H1 (cell line): ENCODE measurements around the gene GALR2. TPM values are rescaled to one million over a fixed set of nuclear protein-coding genes. Genes with fewer than 3 reads are reported as not detected.

Source experiments
- CTCF ChIA-PET: fragments of 300-600 bp; sonication (Branson Sonifier 250); formaldehyde crosslinking; loops from one replicate; lab custom pipeline; 2021; ENCODE audit not compliant: partially characterized antibody; lab: Charles Lee
- POLR2A ChIA-PET: fragments of 300-600 bp; sonication (Branson Sonifier 250); formaldehyde crosslinking; loops from one replicate; lab custom pipeline; 2021; ENCODE audit warnings: inconsistent platforms; ENCODE audit not compliant: partially characterized antibody; lab: Charles Lee
- DNase-seq, 2 experiments: peaks; one replicate each; pipeline versions ENCODE4 v3.0.0 to v3.0.0-alpha.2; 2010 to 2022; ENCODE audit warnings: low spot score in 2 of 2, low read depth in 1 of 2, mixed read lengths in 1 of 2
- FAIRE-seq: peaks from 2 replicates; lab custom pipeline; 2011; peaks lifted over from hg19 to GRCh38; lab: Jason Lieb, UNC
- H2AFZ ChIP-seq: 2 replicates; pipeline ENCODE4 v1.8.1; 2012; ENCODE audit warnings: low read length, inconsistent platforms
- H2AK5ac ChIP-seq: 2 replicates; pipeline ENCODE4 v1.6.1; 2013; ENCODE audit warnings: low read depth, low read length
- H2BK120ac ChIP-seq: replicated peaks from 2 replicates; pipeline ENCODE3; 2013; ENCODE audit warnings: low read depth, low read length, inconsistent platforms
- H2BK12ac ChIP-seq: 2 replicates; pipeline ENCODE4 v1.6.1; 2013; ENCODE audit warnings: low read depth, low read length
- H2BK15ac ChIP-seq: 2 replicates; pipeline ENCODE4 v1.6.1; 2013; ENCODE audit warnings: low read length
- H2BK20ac ChIP-seq: 2 replicates; pipeline ENCODE4 v1.6.1; 2013; ENCODE audit warnings: low read length
- H2BK5ac ChIP-seq: 2 replicates; pipeline ENCODE4 v1.6.1; 2013; ENCODE audit warnings: low read depth, low read length
- H3K14ac ChIP-seq: 2 replicates; pipeline ENCODE4 v1.6.1; 2013; ENCODE audit warnings: inconsistent platforms; ENCODE audit not compliant: insufficient read length
- H3K18ac ChIP-seq: 2 replicates; pipeline ENCODE4 v1.6.1; 2013; ENCODE audit warnings: low read length; ENCODE audit errors: extremely low read depth
- H3K23ac ChIP-seq: 2 replicates; pipeline ENCODE4 v1.6.1; 2013; ENCODE audit warnings: inconsistent platforms; ENCODE audit not compliant: insufficient read length
- H3K23me2 ChIP-seq: 2 replicates; pipeline ENCODE4 v1.6.1; 2013; ENCODE audit warnings: low read depth, low read length
- H3K27ac ChIP-seq: 2 replicates; pipeline ENCODE4 v1.6.1; 2011; ENCODE audit warnings: low read depth, low read length, inconsistent platforms
- H3K27me3 ChIP-seq, 4 experiments: replicated peaks in 1 of 4; 1 replicate in 1 of 4; 2 replicates in 3 of 4; pipeline versions ENCODE4 v1.6.1 to v1.8.1; 2011 to 2013; ENCODE audit warnings: low read length in 3 of 4, mild to moderate bottlenecking in 3 of 4, inconsistent platforms in 2 of 4, mixed read lengths in 2 of 4, moderate library complexity in 1 of 4; ENCODE audit not compliant: control insufficient read depth in 3 of 4, insufficient read depth in 3 of 4; ENCODE audit errors: extremely low read depth in 1 of 4
- H3K36me3 ChIP-seq, 4 experiments: 2 replicates each; pipeline versions ENCODE4 v1.6.1 to v1.8.1; 2011 to 2013; ENCODE audit warnings: mild to moderate bottlenecking in 4 of 4, low read length in 3 of 4, moderate library complexity in 2 of 4, control low read depth in 1 of 4, inconsistent platforms in 1 of 4; ENCODE audit not compliant: insufficient read depth in 4 of 4, control insufficient read depth in 2 of 4
- H3K4ac ChIP-seq: replicated peaks from 2 replicates; pipeline ENCODE3; 2013; ENCODE audit warnings: low read length, low read depth, mixed read lengths, inconsistent platforms; ENCODE audit not compliant: insufficient read length
- H3K4me1 ChIP-seq, 4 experiments: replicated peaks in 1 of 4; 1 replicate in 1 of 4; 2 replicates in 3 of 4; pipeline versions ENCODE4 v1.6.1 to v1.8.1; 2011 to 2013; ENCODE audit warnings: low read length in 3 of 4, inconsistent platforms in 2 of 4, mixed read lengths in 1 of 4; ENCODE audit not compliant: insufficient read depth in 4 of 4, control insufficient read depth in 3 of 4
- H3K4me2 ChIP-seq, 2 experiments: 2 replicates each; pipeline versions ENCODE4 v1.6.1 to v1.8.1; 2011 to 2013; ENCODE audit warnings: low read depth in 2 of 2, low read length in 2 of 2, control low read depth in 1 of 2, inconsistent platforms in 1 of 2, mild to moderate bottlenecking in 1 of 2; ENCODE audit not compliant: insufficient read depth in 1 of 2
- H3K4me3 ChIP-seq, 4 experiments: fragments of 200-600, 300-600 bp in 1 of 4; sonication (generic), shearing (Covaris generic), sonication (Bioruptor Twin) in 1 of 4; 2 replicates each; pipeline versions ENCODE4 v1.5.1 to v1.8.1; 2011 to 2016; ENCODE audit warnings: low read length in 4 of 4, low read depth in 3 of 4, control low read depth in 2 of 4, inconsistent platforms in 2 of 4, mild to moderate bottlenecking in 2 of 4, mixed read lengths in 1 of 4, moderate library complexity in 1 of 4; ENCODE audit not compliant: insufficient read depth in 2 of 4; ENCODE audit errors: extremely low read depth in 1 of 4
- H3K56ac ChIP-seq: replicated peaks from 2 replicates; pipeline ENCODE3; 2013; ENCODE audit warnings: low read depth, mild to moderate bottlenecking, mixed read lengths, low read length, inconsistent platforms; ENCODE audit not compliant: insufficient read length
- H3K79me1 ChIP-seq: 2 replicates; pipeline ENCODE4 v1.6.1; 2013; ENCODE audit warnings: low read depth, low read length, control low read depth
- H3K79me2 ChIP-seq, 2 experiments: 2 replicates each; pipeline versions ENCODE4 v1.6.1 to v1.8.1; 2012 to 2013; ENCODE audit warnings: low read length in 2 of 2, mild to moderate bottlenecking in 2 of 2, inconsistent platforms in 1 of 2; ENCODE audit not compliant: insufficient read depth in 2 of 2, control insufficient read depth in 1 of 2
- H3K9ac ChIP-seq, 4 experiments: replicated peaks in 1 of 4; 1 replicate in 1 of 4; 2 replicates in 3 of 4; pipeline versions ENCODE4 v1.6.1 to v1.8.1; 2011 to 2013; ENCODE audit warnings: low read depth in 3 of 4, low read length in 3 of 4, control low read depth in 2 of 4, mild to moderate bottlenecking in 2 of 4, moderate library complexity in 2 of 4, inconsistent platforms in 1 of 4; ENCODE audit errors: extremely low read depth in 1 of 4
- H3K9me3 ChIP-seq, 2 experiments: 2 replicates each; pipeline versions ENCODE4 v1.6.1 to v1.8.1; 2012 to 2013; ENCODE audit warnings: mild to moderate bottlenecking in 2 of 2, moderate library complexity in 2 of 2, control low read depth in 1 of 2, inconsistent platforms in 1 of 2, low read depth in 1 of 2, low read length in 1 of 2, mixed read lengths in 1 of 2; ENCODE audit not compliant: insufficient read depth in 2 of 2
- H4K20me1 ChIP-seq, 2 experiments: replicated peaks in 1 of 2; 2 replicates each; pipeline versions ENCODE3 to v1.8.1; 2011 to 2013; ENCODE audit warnings: inconsistent platforms in 2 of 2, low read length in 2 of 2, mild to moderate bottlenecking in 1 of 2; ENCODE audit not compliant: insufficient read depth in 2 of 2, control insufficient read depth in 1 of 2
- H4K5ac ChIP-seq: 2 replicates; pipeline ENCODE4 v1.6.1; 2013; ENCODE audit warnings: low read length, low read depth, mixed read lengths, inconsistent platforms; ENCODE audit not compliant: insufficient read length
- H4K8ac ChIP-seq: 2 replicates; pipeline ENCODE4 v1.8.0; 2013; ENCODE audit warnings: mild to moderate bottlenecking, moderate library complexity, low read length, inconsistent platforms; ENCODE audit not compliant: insufficient read depth; ENCODE audit errors: extremely low read depth
- H4K91ac ChIP-seq: replicated peaks from 2 replicates; pipeline ENCODE3; 2013; ENCODE audit warnings: low read length, mixed read lengths, inconsistent platforms; ENCODE audit not compliant: insufficient read length
- ASH2L ChIP-seq: fragments of 200-600, 300-600 bp; sonication (generic); IDR thresholded peaks from one replicate; pipeline ENCODE4 v1.7.1; 2017; ENCODE audit warnings: low read length
- BACH1 ChIP-seq: IDR thresholded peaks from 2 replicates; pipeline ENCODE4 v1.6.1; 2012; ENCODE audit warnings: low read length, improper control_type of control experiment
- CHD1 ChIP-seq: IDR thresholded peaks from 2 replicates; pipeline ENCODE4 v1.6.1; 2012; ENCODE audit warnings: low read depth, low read length, improper control_type of control experiment
- GABPA ChIP-seq: IDR thresholded peaks from 2 replicates; pipeline ENCODE4 v1.6.1; 2011; ENCODE audit warnings: mild to moderate bottlenecking, low read length, moderate library complexity, borderline replicate concordance; ENCODE audit not compliant: insufficient read depth
- KDM4A ChIP-seq: IDR thresholded peaks from one replicate; pipeline ENCODE4 v1.7.1; 2012; ENCODE audit warnings: low read depth, mild to moderate bottlenecking, moderate library complexity, low read length, inconsistent platforms; ENCODE audit not compliant: severe bottlenecking
- NANOG ChIP-seq: IDR thresholded peaks from 2 replicates; pipeline ENCODE4 v1.6.1; 2011; ENCODE audit warnings: low read length, low read depth, mild to moderate bottlenecking, inconsistent platforms; ENCODE audit not compliant: insufficient read depth, poor library complexity, severe bottlenecking
- POLR2A ChIP-seq, 2 experiments: IDR thresholded peaks; 1 replicate in 1 of 2; 2 replicates in 1 of 2; pipeline ENCODE4 v1.6.1; 2011; ENCODE audit warnings: low read depth in 2 of 2, low read length in 2 of 2, mild to moderate bottlenecking in 2 of 2; ENCODE audit errors: control extremely low read depth in 1 of 2
- TBP ChIP-seq: IDR thresholded peaks from 2 replicates; pipeline ENCODE4 v1.6.1; 2011; ENCODE audit warnings: low read depth, low read length, improper control_type of control experiment
- TCF12 ChIP-seq: IDR thresholded peaks from 2 replicates; pipeline ENCODE4 v1.6.1; 2011; ENCODE audit warnings: low read depth, mild to moderate bottlenecking, low read length
- WGBS, 2 experiments: shearing (Covaris generic) in 1 of 2; methylation state at CpG; one replicate each; pipeline versions ENCODE4 v1.1.6 to v1.1.7; 2013 to 2015; ENCODE audit warnings: low lambda C conversion rate in 2 of 2, mixed read lengths in 2 of 2, inconsistent platforms in 1 of 2, low coverage in 1 of 2, missing lambda C conversion rate in 1 of 2; ENCODE audit not compliant: insufficient replicate concordance in 2 of 2, insufficient coverage in 1 of 2, insufficient read length in 1 of 2; ENCODE audit errors: extremely low coverage in 1 of 2, missing lambda C conversion rate in 1 of 2; 5-methylcytosine and 5-hydroxymethylcytosine counted together
- polyA plus RNA-seq, 7 experiments: library from polyadenylated mRNA; depleted of rRNA in 3 of 7; stranded (reverse) in 5 of 7; unstranded in 2 of 7; fragments of >200 nt in 5 of 7; fragments of 200-250 nt in 2 of 7; gene quantifications; 1 replicate in 5 of 7; 2 replicates in 1 of 7; 4 replicates in 1 of 7; pipeline versions ENCODE4 v1.2.1 to v1.2.3, GENCODE V29; 2011 to 2013; ENCODE audit warnings: missing spikeins in 2 of 7, mixed read lengths in 2 of 7
- total RNA-seq: library from RNA; stranded (reverse); fragmentation: NEBNext Ultra II Directional; extraction: Animal tissue kit (Norgen Biotek cat#: 25700); gene quantifications from 2 replicates; pipeline ENCODE4 v1.2.1, GENCODE V29; 2021
- TF ChIP-seq, protein P1 (sequence below): IDR thresholded peaks from 2 replicates; pipeline ENCODE4 v1.6.1; 2012; ENCODE audit warnings: inconsistent platforms

GALR2 gene
- total and polyA plus RNA-seq, 2 of the 8 experiments (the other 6 are each of a cell fraction or from before 2014, with no cell fraction given), result 0.86 to 2.2 TPM

DNA sequence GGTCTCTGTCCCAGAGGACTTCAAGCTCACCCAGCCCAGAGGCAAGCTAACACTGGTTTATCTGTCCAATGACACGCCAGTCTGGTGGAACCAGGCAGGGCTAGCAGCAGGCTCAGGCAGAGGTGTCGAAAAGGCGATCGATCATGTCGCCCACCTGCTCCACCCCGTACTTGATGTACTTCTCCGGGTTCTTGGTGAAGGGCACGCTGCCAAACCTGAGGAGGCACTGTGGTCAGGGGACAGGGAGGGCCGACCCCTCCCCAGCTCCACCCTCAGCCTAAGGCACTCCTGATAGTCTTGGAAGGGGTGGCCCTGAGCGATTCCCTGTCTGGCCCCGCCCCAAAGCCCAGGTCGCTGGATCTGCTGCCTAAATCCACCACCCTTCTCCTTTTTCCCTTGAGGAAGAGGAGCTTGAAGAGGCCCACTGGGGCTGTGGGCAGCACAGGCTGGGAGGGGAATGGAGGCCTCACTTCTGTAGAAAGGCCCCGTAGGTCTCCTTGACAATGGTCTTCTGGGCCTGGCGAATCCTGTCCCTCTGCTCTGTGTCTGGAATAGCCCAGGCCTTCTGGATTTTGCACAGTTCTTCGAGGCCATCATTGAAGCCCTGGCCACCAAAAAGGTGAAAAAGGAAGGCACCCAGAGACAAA lies 9.1 kb downstream of the GALR2 start:
- no peak overlapping the region for H3K14ac ChIP-seq
- CTCF ChIA-PET, result interaction anchor here (0.6 to 1.1 kb wide), 4 partner anchors 8 to 69 kb away, joined by 3 to 6 read pairs (median 4); no protein-coding TSS in a partner anchor
- no peak overlapping the region for H2BK12ac ChIP-seq
- POLR2A ChIA-PET, result no interaction called here
- no peak overlapping the region for H2BK15ac ChIP-seq
- 93% methylated on average over 15 of the region's 15 CpGs; no CpG with 5 or more reads in 1 of the 2 experiments for WGBS, 2 experiments
- H4K20me1 ChIP-seq, result peaks cover 3 to 7% of the 10 kb centered on the region in 2 experiments
- peaks cover 0 to 26% (median 16%) of the 10 kb centered on the region in 4 experiments; a peak in 6 of 7 replicates for H3K4me1 ChIP-seq
- H3K4me3 ChIP-seq, result no peak overlapping the region
- H3K4me2 ChIP-seq, result no peak overlapping the region
- no peak overlapping the region for H3K56ac ChIP-seq
- no peak overlapping the region for H4K91ac ChIP-seq
- DNase-seq (no peak), FAIRE-seq (no peak)
- H4K5ac ChIP-seq, result no peak overlapping the region
- no peak overlapping the region for H4K8ac ChIP-seq
- H3K23me2 ChIP-seq, result peaks cover 6% of the 10 kb centered on the region; the same call in 1 of the 2 replicates
- peaks cover 14 to 41% (median 37%) of the 10 kb centered on the region in 4 experiments for H3K36me3 ChIP-seq
- no peak overlapping the region for H2BK20ac ChIP-seq
- no peaks in the 10 kb centered on the region for H3K79me2 ChIP-seq
- no peak overlapping the region for H2AK5ac ChIP-seq
- H2BK5ac ChIP-seq, result no peak overlapping the region
- no peak overlapping the region for H3K27ac ChIP-seq
- no peaks in the 10 kb centered on the region for H3K9me3 ChIP-seq
- TF ChIP-seq KDM4A (no peak), TCF12 (no peak), BACH1 (no peak), ASH2L (no peak), GABPA (no peak), POLR2A (IDR thresholded peaks at IDR 0.05; ENCODE audit: control extremely low read depth in 1 of 2, low read depth in 2 of 2, low read length in 2 of 2) (no peak), NANOG (no peak), CHD1 (no peak), TBP (no peak)
- TF ChIP-seq, protein P1, sequence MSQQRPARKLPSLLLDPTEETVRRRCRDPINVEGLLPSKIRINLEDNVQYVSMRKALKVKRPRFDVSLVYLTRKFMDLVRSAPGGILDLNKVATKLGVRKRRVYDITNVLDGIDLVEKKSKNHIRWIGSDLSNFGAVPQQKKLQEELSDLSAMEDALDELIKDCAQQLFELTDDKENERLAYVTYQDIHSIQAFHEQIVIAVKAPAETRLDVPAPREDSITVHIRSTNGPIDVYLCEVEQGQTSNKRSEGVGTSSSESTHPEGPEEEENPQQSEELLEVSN, result no peak
- H2BK120ac ChIP-seq, result no peak overlapping the region
- H3K27me3 ChIP-seq, result peaks cover 4 to 15% (median 12%) of the 10 kb centered on the region in 4 experiments; a peak in 6 of 7 replicates
- no peaks in the 10 kb centered on the region for H3K79me1 ChIP-seq
- H2AFZ ChIP-seq, result no peak overlapping the region
- H3K4ac ChIP-seq, result no peak overlapping the region
- H3K18ac ChIP-seq, result no peak overlapping the region
- H3K23ac ChIP-seq, result no peak overlapping the region
- no peak overlapping the region for H3K9ac ChIP-seq
